PFSK-1 (cell line): Measurements from ENCODE around the gene SIDT1.

Experiments
- POLR2AphosphoS5 ChIP-seq: IDR thresholded peaks from 2 replicates; pipeline ENCODE4 v1.6.1; 2012; ENCODE audit warnings: low read depth, mild to moderate bottlenecking, control low read depth, low read length, moderate library complexity
- REST ChIP-seq, 2 experiments: IDR thresholded peaks; 2 replicates each; pipeline versions ENCODE4 v1.6.1 to v1.8.0; 2011 to 2012; ENCODE audit warnings: low read depth in 2 of 2, low read length in 2 of 2, control low read depth in 1 of 2, inconsistent platforms in 1 of 2, mild to moderate bottlenecking in 1 of 2, moderate library complexity in 1 of 2; ENCODE audit not compliant: insufficient read depth in 1 of 2
- SIN3A ChIP-seq: IDR thresholded peaks from 2 replicates; pipeline ENCODE4 v1.6.1; 2012; ENCODE audit warnings: mild to moderate bottlenecking, low read length, moderate library complexity, borderline replicate concordance; ENCODE audit not compliant: insufficient read depth

- TF ChIP-seq POLR2AphosphoS5 (no peak), REST (IDR thresholded peaks at IDR 0.05; ENCODE audit: insufficient read depth in 1 of 2, low read depth in 2 of 2, low read length in 2 of 2) (no peak), SIN3A (no peak)
Measured at GRCh38 chr3:113637756-113638155, 105.4 kb downstream of the SIDT1 start.
